Right hindlimb (tissue), 1 donor: ENCODE data around the gene DPYSL5.
"Not testable (repeated sequence)": the region's sequence is repeated elsewhere in the genome, so short reads cannot be mapped to it uniquely, and the experiment has no call there.

Source experiments
- DNase-seq: peaks from one replicate; pipeline ENCODE4 v3.0.0-alpha.2; 2018

The DPYSL5 gene

GRCh38 chr2:26904839-26905238, 56.9 kb downstream of the DPYSL5 start:
- DNase-seq = no peak

GRCh38 chr2:26905341-26906198, 57.6 kb downstream of the DPYSL5 start:
- no peak for DNase-seq

GRCh38 chr2:26907416-26907815, 59.5 kb downstream of the DPYSL5 start:
- DNase-seq = no peak

GRCh38 chr2:26910176-26910575, 62.2 kb downstream of the DPYSL5 start:
- DNase-seq = no peak

- peak; percentile 50 for DNase-seq
Measured at GRCh38 chr2:26911911-26912861, 64.3 kb downstream of the DPYSL5 start.

GRCh38 chr2:26913606-26913998, 65.7 kb downstream of the DPYSL5 start:
- peak; percentile 59 for DNase-seq

GRCh38 chr2:26913999-26914658, 66.2 kb downstream of the DPYSL5 start:
- DNase-seq = no peak

- no peak for DNase-seq
Measured at GRCh38 chr2:26914659-26915310, 66.9 kb downstream of the DPYSL5 start.

GRCh38 chr2:26915316-26915715, 67.4 kb downstream of the DPYSL5 start:
- no peak for DNase-seq

GRCh38 chr2:26916128-26916692, 68.3 kb downstream of the DPYSL5 start:
- no peak for DNase-seq

GRCh38 chr2:26917135-26917836, 69.4 kb downstream of the DPYSL5 start:
- DNase-seq = no peak

- no peak for DNase-seq
Measured at GRCh38 chr2:26921323-26921722, 73.4 kb downstream of the DPYSL5 start.

GRCh38 chr2:26922405-26923188, 74.7 kb downstream of the DPYSL5 start:
- DNase-seq = peak; percentile 45

- not testable (repeated sequence) for DNase-seq
Measured at GRCh38 chr2:26923189-26923466, 75.2 kb downstream of the DPYSL5 start.

- DNase-seq = no peak
Measured at GRCh38 chr2:26924731-26925099, 76.8 kb downstream of the DPYSL5 start.

- DNase-seq = no peak
Measured at GRCh38 chr2:26925100-26925791, 77.3 kb downstream of the DPYSL5 start.

- no peak for DNase-seq
Measured at GRCh38 chr2:26927221-26927620, 79.3 kb downstream of the DPYSL5 start.

GRCh38 chr2:26932974-26933373, 85.0 kb downstream of the DPYSL5 start:
- DNase-seq = no peak

GRCh38 chr2:26933431-26934334, 85.8 kb downstream of the DPYSL5 start:
- no peak for DNase-seq
